MM.1S (cell line): ENCODE measurements around the gene AHCTF1.

Source experiments
- EZH2 ChIP-seq: fragments of 300-600 bp; sonication (generic); optimal IDR thresholded peaks from 2 replicates; pipeline ENCODE3; 2017; ENCODE audit warnings: low read depth, mild to moderate bottlenecking, antibody characterized with exemption, low read length, mixed read lengths
- EZH2phosphoT487 ChIP-seq: fragments of 300-600 bp; sonication (generic); IDR thresholded peaks from 2 replicates; pipeline ENCODE4 v1.6.1; 2018; ENCODE audit warnings: antibody characterized with exemption, low read length
- TF ChIP-seq, protein P1 (sequence below): fragments of 300-600 bp; sonication (generic); IDR thresholded peaks from 2 replicates; pipeline ENCODE4 v1.5.1; 2016; ENCODE audit warnings: antibody characterized with exemption, low read length, mixed read lengths

DNA sequence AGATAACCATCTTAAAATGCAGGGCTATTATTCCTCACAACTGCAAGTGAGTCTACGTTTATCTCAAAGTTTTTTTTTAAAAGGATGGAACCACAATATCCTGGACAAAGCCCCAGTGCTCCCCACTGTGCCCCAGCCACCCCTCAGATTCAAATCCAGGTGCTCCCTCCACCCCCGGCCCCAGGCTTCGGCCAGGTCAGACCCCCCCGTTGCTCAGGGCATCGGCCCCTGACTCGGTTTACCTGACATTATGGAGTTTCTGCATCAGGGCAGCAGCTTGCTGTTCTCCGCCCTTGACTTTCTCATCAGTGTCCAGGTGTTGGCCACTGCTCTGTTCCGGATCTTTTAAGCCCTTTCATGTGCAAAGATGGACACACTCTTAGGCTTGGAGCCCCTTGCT lies 134.6 kb downstream of the AHCTF1 start:
- TF ChIP-seq, protein P1, sequence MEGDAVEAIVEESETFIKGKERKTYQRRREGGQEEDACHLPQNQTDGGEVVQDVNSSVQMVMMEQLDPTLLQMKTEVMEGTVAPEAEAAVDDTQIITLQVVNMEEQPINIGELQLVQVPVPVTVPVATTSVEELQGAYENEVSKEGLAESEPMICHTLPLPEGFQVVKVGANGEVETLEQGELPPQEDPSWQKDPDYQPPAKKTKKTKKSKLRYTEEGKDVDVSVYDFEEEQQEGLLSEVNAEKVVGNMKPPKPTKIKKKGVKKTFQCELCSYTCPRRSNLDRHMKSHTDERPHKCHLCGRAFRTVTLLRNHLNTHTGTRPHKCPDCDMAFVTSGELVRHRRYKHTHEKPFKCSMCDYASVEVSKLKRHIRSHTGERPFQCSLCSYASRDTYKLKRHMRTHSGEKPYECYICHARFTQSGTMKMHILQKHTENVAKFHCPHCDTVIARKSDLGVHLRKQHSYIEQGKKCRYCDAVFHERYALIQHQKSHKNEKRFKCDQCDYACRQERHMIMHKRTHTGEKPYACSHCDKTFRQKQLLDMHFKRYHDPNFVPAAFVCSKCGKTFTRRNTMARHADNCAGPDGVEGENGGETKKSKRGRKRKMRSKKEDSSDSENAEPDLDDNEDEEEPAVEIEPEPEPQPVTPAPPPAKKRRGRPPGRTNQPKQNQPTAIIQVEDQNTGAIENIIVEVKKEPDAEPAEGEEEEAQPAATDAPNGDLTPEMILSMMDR = no peak
- TF ChIP-seq EZH2 = no peak
- TF ChIP-seq EZH2phosphoT487 = no peak
